NCI-H2107 treated with DMSO at 0.1 percent for 48 hours (cell line): ENCODE measurements around the gene NRIP1.

Source experiments
- DNase-seq: peaks from one replicate; lab custom pipeline; 2025; ENCODE audit not compliant: unreplicated experiment; lab: John Stamatoyannopoulos, UW

Gene NRIP1

GRCh38 chr21:14923468-14923867 is 141.3 kb downstream of the NRIP1 start:
- DNase-seq = no peak

- no peak for DNase-seq
Observed at GRCh38 chr21:14922980-14923379, 141.8 kb downstream of the NRIP1 start.

GRCh38 chr21:14918527-14918926 is 146.3 kb downstream of the NRIP1 start:
- DNase-seq = no peak

GRCh38 chr21:14917762-14918161 is 147.0 kb downstream of the NRIP1 start:
- no peak for DNase-seq

- no peak for DNase-seq
Observed at GRCh38 chr21:14916676-14917141, 148.1 kb downstream of the NRIP1 start.

GRCh38 chr21:14913638-14914037 is 151.2 kb downstream of the NRIP1 start:
- DNase-seq = no peak

- DNase-seq = no peak
Observed at GRCh38 chr21:14911351-14911750, 153.4 kb downstream of the NRIP1 start.
